Esophagus squamous epithelium (tissue), 5 donors: ENCODE measurements around the gene CLP1. TPM values are rescaled to one million over a fixed set of nuclear protein-coding genes. Genes with fewer than 3 reads are reported as not detected.
A peak's percentile ranks its signal among the peaks of the same experiment; 100 is the strongest.
"Not testable (repeated sequence)": the region's sequence is repeated elsewhere in the genome, so short reads cannot be mapped to it uniquely, and the experiment has no call there.

Experiments used
- DNase-seq: peaks from one replicate; lab custom pipeline; 2025; lab: John Stamatoyannopoulos, UW
- H3K27ac ChIP-seq, 4 donors: fragments of 200-600 bp; sonication (generic); one replicate each; pipeline ENCODE4 v1.5.1; 2016 to 2019; ENCODE audit warnings: mild to moderate bottlenecking in 1 of 4
- H3K27me3 ChIP-seq, 4 donors: fragments of 200-600 bp; sonication (generic); 1 replicate in 3 of 4; 2 replicates in 1 of 4; pipeline versions ENCODE4 v1.5.1 to v1.6.0; 2017 to 2021; ENCODE audit warnings: antibody characterized with exemption in 1 of 4
- H3K36me3 ChIP-seq, 3 donors: fragments of 200-600 bp; sonication (generic); one replicate each; pipeline ENCODE4 v1.5.1; 2016 to 2019
- H3K4me1 ChIP-seq, 3 donors: fragments of 200-600 bp; sonication (generic); one replicate each; pipeline ENCODE4 v1.5.1; 2017 to 2019
- H3K4me3 ChIP-seq, 4 donors: fragments of 200-600 bp; sonication (generic); 1 replicate in 3 of 4; 2 replicates in 1 of 4; pipeline ENCODE4 v1.5.1; 2016 to 2019; ENCODE audit warnings: mild to moderate bottlenecking in 2 of 4, moderate library complexity in 1 of 4
- H3K9me3 ChIP-seq, 3 donors: fragments of 200-600 bp; sonication (generic); one replicate each; pipeline ENCODE4 v1.5.1; 2016 to 2019
- CTCF ChIP-seq, 6 experiments: fragments of 450-650 bp in 4 of 6; fragments of 200-600 bp in 2 of 6; sonication (generic) in 2 of 6; IDR thresholded peaks; one replicate each; pipeline ENCODE4 v1.5.1; 2016 to 2019; ENCODE audit warnings: antibody characterized with exemption in 6 of 6, mild to moderate bottlenecking in 4 of 6, moderate library complexity in 4 of 6
- POLR2A ChIP-seq, 4 donors: fragments of 450-650 bp; IDR thresholded peaks; one replicate each; pipeline ENCODE4 v1.6.1; 2017; ENCODE audit warnings: antibody characterized with exemption in 4 of 4, mild to moderate bottlenecking in 4 of 4, moderate library complexity in 3 of 4
- WGBS, 2 donors: methylation state at CpG; one replicate each; pipeline ENCODE4 v1.1.5; 2018; 5-methylcytosine and 5-hydroxymethylcytosine counted together
- intact Hi-C: fragments of 100-400 bp; cut with DNase I; formaldehyde crosslinking; loops from one replicate; pipeline ENCODE4 v1.15.0; 2022
- total RNA-seq, 4 donors: library from RNA; depleted of rRNA; stranded (reverse); fragments of >200 nt; gene quantifications; one replicate each; pipeline ENCODE4 v1.1.0, GENCODE V29; 2016
- donor health status: DM: yes; HTN: yes; CAD: no.

Gene CLP1
- total RNA-seq, 4 donors from 2014 or later, result 9.5 to 26.6 (median 14.7) TPM

- no peak for TF ChIP-seq CTCF (IDR thresholded peaks at IDR 0.05)
- TF ChIP-seq POLR2A (IDR thresholded peaks at IDR 0.05), result no peak
- intact Hi-C loops, result no loop called here
- no peak for DNase-seq
- Histone ChIP-seq H3K4me3 (peak overlapping the region in 2 of 4 donors; percentile 15 to 25), H3K36me3 (peaks cover 0 to 71% (median 10%) of the 10 kb centered on the region in 3 donors), H3K27me3 (no peaks in the 10 kb centered on the region), H3K9me3 (no peaks in the 10 kb centered on the region), H3K4me1 (peaks cover 15 to 85% (median 42%) of the 10 kb centered on the region in 3 donors), H3K27ac (peak overlapping the region; percentile 77 to 90 (median 89))
- WGBS, 2 donors, result 35 to 63% methylated on average over 2 to 3 of the region's 4 CpGs
Observed at GRCh38 chr11:57679396-57679795, 21.8 kb downstream of the CLP1 start.

DNA sequence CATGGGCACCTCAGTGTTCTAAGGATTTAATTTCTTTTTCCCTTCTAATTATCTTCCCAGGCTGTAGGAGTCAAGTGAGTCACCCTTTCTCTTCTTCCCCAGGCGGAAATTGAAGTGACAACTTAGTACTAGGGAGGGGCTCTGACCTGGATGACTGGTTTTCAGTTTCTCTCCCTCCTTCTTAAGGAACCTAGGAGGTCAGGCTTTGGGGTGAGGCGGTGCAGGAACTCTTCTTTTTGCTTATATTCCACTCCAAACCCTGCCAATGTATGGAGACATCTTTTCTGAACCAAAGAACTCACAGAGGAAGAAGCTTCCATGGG is 23.0 kb downstream of the CLP1 start:
- no peaks in the 10 kb centered on the region for H3K9me3 ChIP-seq
- H3K4me1 ChIP-seq, result peaks cover 12 to 74% (median 33%) of the 10 kb centered on the region in 3 donors
- 31 to 45% methylated on average over 2 of the region's 2 CpGs for WGBS, 2 donors
- TF ChIP-seq CTCF (IDR thresholded peaks at IDR 0.05) (no peak), POLR2A (IDR thresholded peaks at IDR 0.05) (no peak)
- intact Hi-C loops, result no loop called here
- peak overlapping the region; percentile 77 to 90 (median 89) for H3K27ac ChIP-seq
- peaks cover 3 to 77% (median 10%) of the 10 kb centered on the region in 3 donors for H3K36me3 ChIP-seq
- no peaks in the 10 kb centered on the region for H3K27me3 ChIP-seq
- H3K4me3 ChIP-seq, result peak overlapping the region in 3 of 4 donors; percentile 14 to 25 (median 15)
- no peak for DNase-seq

DNA sequence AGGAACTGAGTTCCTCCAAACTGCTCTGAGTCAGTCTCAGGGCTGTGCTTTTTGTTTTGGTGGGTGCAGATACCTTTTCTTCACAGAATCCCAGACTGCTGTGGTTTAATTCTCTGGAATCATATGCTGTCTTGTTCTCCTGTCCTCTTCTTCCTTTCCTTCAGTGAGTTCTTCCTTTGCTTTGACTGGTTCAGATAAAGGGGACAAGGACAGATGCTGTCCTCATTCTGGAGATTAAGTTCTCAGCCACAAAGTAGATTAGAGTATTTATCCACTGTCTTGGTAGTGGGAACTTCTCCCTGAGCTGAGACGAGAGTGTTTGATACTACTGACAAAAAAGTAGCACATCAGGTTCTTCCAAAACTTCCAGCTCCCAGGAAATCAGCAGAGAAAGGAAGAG is 23.6 kb downstream of the CLP1 start:
- WGBS, 2 donors, result 38 to 50% methylated on average over 1 of the region's 1 CpG
- peaks cover 3 to 77% (median 10%) of the 10 kb centered on the region in 3 donors for H3K36me3 ChIP-seq
- intact Hi-C loops, result no loop called here

DNA sequence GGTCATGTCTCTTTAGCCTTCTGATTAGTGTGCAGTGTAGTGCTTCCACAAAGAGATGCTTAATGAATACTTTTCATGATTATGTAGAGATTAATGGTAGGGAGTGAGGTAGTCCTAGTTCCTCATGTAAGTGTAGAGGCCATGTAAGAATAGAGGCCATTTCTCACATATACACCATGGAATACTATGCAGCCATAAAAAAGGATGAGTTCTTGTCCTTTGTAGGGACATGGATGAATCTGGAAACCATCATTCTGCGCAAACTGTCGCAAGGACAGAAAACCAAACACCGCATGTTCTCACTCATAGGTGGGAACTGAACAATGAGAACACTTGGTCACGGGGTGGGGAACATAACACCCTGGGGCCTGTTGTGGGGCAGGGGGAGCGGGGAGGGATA is 32.9 kb downstream of the CLP1 start:
- H3K9me3 ChIP-seq, result not testable (repeated sequence)

More for the DNA sequence above, 23.6 kb downstream of the CLP1 start:
- Histone ChIP-seq H3K4me3 (no peak overlapping the region), H3K27ac (peak overlapping the region; percentile 77 to 90 (median 89)), H3K27me3 (no peaks in the 10 kb centered on the region), H3K4me1 (peaks cover 10 to 67% (median 26%) of the 10 kb centered on the region in 3 donors), H3K9me3 (no peaks in the 10 kb centered on the region)
- no peak for DNase-seq
- TF ChIP-seq CTCF (IDR thresholded peaks at IDR 0.05), result no peak
- TF ChIP-seq POLR2A (IDR thresholded peaks at IDR 0.05), result no peak

GRCh38 chr11:57698843-57699365 is 41.3 kb downstream of the CLP1 start:
- no peak for DNase-seq
- intact Hi-C loops, result no loop called here
- Histone ChIP-seq H3K4me3 (no peak overlapping the region), H3K4me1 (no peaks in the 10 kb centered on the region), H3K9me3 (no peaks in the 10 kb centered on the region), H3K27ac (no peak overlapping the region), H3K27me3 (no peaks in the 10 kb centered on the region), H3K36me3 (peaks cover 31 to 99% (median 72%) of the 10 kb centered on the region in 3 donors)
- WGBS, 2 donors, result 82 to 92% methylated on average over 8 to 12 of the region's 18 CpGs
- no peak for TF ChIP-seq POLR2A (IDR thresholded peaks at IDR 0.05)
- TF ChIP-seq CTCF (IDR thresholded peaks at IDR 0.05), result no peak

More for the DNA sequence above, 32.9 kb downstream of the CLP1 start:
- H3K4me3 ChIP-seq, H3K27ac ChIP-seq, H3K27me3 ChIP-seq, H3K4me1 ChIP-seq, DNase-seq, intact Hi-C loops: not testable (repeated sequence)
- peaks cover 40 to 100% (median 73%) of the 10 kb centered on the region in 3 donors for H3K36me3 ChIP-seq
- 95 to 100% methylated on average over 5 of the region's 5 CpGs for WGBS, 2 donors
